IPS-NIHi7 (cell line): ENCODE measurements around the gene NEU2.
"Not testable (repeated sequence)": the region's sequence is repeated elsewhere in the genome, so short reads cannot be mapped to it uniquely, and the experiment has no call there.

Experiments
- DNase-seq: peaks from one replicate; pipeline ENCODE4 v3.0.0; 2012; ENCODE audit warnings: mixed read lengths; ENCODE audit errors: extremely low spot score

Gene NEU2

GRCh38 chr2:233056961-233057605, 24.6 kb downstream of the NEU2 start:
- DNase-seq, result no peak

- DNase-seq, result no peak
These were observed 26.5 kb downstream of the NEU2 start for GRCh38 chr2:233058717-233059546.

- DNase-seq, result peak; percentile 54
These were observed 27.0 kb downstream of the NEU2 start for GRCh38 chr2:233059547-233059796.

GRCh38 chr2:233059797-233060500, 27.5 kb downstream of the NEU2 start, which contains the start of gene INPP5D:
TSS of gene INPP5D (plus strand) at chr2:233060342. CDS start at chr2:233060479, 137 bp downstream.
- DNase-seq, result no peak

- DNase-seq, result no peak
These were observed 28.1 kb downstream of the NEU2 start for GRCh38 chr2:233060501-233060979.

- no peak for DNase-seq
These were observed 28.6 kb downstream of the NEU2 start for GRCh38 chr2:233060980-233061590.

- peak; percentile 42 for DNase-seq
These were observed 29.3 kb downstream of the NEU2 start for GRCh38 chr2:233061591-233062450.

- DNase-seq, result no peak
These were observed 30.0 kb downstream of the NEU2 start for GRCh38 chr2:233062451-233062850.

GRCh38 chr2:233062946-233063268, 30.4 kb downstream of the NEU2 start:
- no peak for DNase-seq

GRCh38 chr2:233063269-233063975, 30.9 kb downstream of the NEU2 start:
- peak; percentile 71 for DNase-seq

GRCh38 chr2:233063976-233064411, 31.5 kb downstream of the NEU2 start:
- DNase-seq, result no peak

- no peak for DNase-seq
These were observed 32.2 kb downstream of the NEU2 start for GRCh38 chr2:233064530-233065199.

GRCh38 chr2:233065200-233065589, 32.7 kb downstream of the NEU2 start:
- not testable (repeated sequence) for DNase-seq

- DNase-seq, result no peak
These were observed 33.5 kb downstream of the NEU2 start for GRCh38 chr2:233065954-233066470.

- DNase-seq, result no peak
These were observed 36.4 kb downstream of the NEU2 start for GRCh38 chr2:233068762-233069418.

GRCh38 chr2:233072838-233073237, 40.4 kb downstream of the NEU2 start:
- DNase-seq, result no peak

- DNase-seq, result no peak
These were observed 41.6 kb downstream of the NEU2 start for GRCh38 chr2:233074106-233074505.

- DNase-seq, result no peak
These were observed 42.9 kb downstream of the NEU2 start for GRCh38 chr2:233075141-233075965.
